ENCODE data around the gene POU6F1.
"Not testable (repeated sequence)": the region's sequence is repeated elsewhere in the genome, so short reads cannot be mapped to it uniquely, and the experiment has no call there.

The POU6F1 gene

GRCh38 chr12:51225771-51226170, 7.9 kb upstream of the POU6F1 start:
- no peak for DNase-seq (ENCODE audit: insufficient read length)
- FAIRE-seq = no peak
- TF ChIP-seq POLR2AphosphoS5 (IDR thresholded peaks at IDR 0.05; ENCODE audit: low read depth, low read length) = no peak
- TF ChIP-seq POLR2A (IDR thresholded peaks at IDR 0.05; ENCODE audit: low read depth, low read length) = no peak
- TF ChIP-seq TAF1 (IDR thresholded peaks at IDR 0.05; ENCODE audit: borderline replicate concordance, low read depth, low read length) = no peak

GRCh38 chr12:51225234-51225633, 7.4 kb upstream of the POU6F1 start:
- TF ChIP-seq POLR2AphosphoS5 (IDR thresholded peaks at IDR 0.05; ENCODE audit: low read depth, low read length) = no peak
- TF ChIP-seq POLR2A (IDR thresholded peaks at IDR 0.05; ENCODE audit: low read depth, low read length) = no peak
- TF ChIP-seq TAF1 (IDR thresholded peaks at IDR 0.05; ENCODE audit: borderline replicate concordance, low read depth, low read length) = no peak
- no peak for DNase-seq (ENCODE audit: insufficient read length)
- no peak for FAIRE-seq

GRCh38 chr12:51224625-51225024, 6.8 kb upstream of the POU6F1 start:
- FAIRE-seq = no peak
- TF ChIP-seq TAF1 (IDR thresholded peaks at IDR 0.05; ENCODE audit: borderline replicate concordance, low read depth, low read length) (no peak), POLR2A (IDR thresholded peaks at IDR 0.05; ENCODE audit: low read depth, low read length) (no peak), POLR2AphosphoS5 (IDR thresholded peaks at IDR 0.05; ENCODE audit: low read depth, low read length) (no peak)
- DNase-seq (ENCODE audit: insufficient read length) = no peak

GRCh38 chr12:51222461-51222860, 4.6 kb upstream of the POU6F1 start:
- TF ChIP-seq TAF1 (IDR thresholded peaks at IDR 0.05; ENCODE audit: borderline replicate concordance, low read depth, low read length) = no peak
- no peak for TF ChIP-seq POLR2A (IDR thresholded peaks at IDR 0.05; ENCODE audit: low read depth, low read length)
- no peak for TF ChIP-seq POLR2AphosphoS5 (IDR thresholded peaks at IDR 0.05; ENCODE audit: low read depth, low read length)
- FAIRE-seq (no peak), DNase-seq (ENCODE audit: insufficient read length) (no peak)

GRCh38 chr12:51219857-51220256, 2.0 kb upstream of the POU6F1 start:
- DNase-seq (ENCODE audit: insufficient read length) = not testable (repeated sequence)
- peak; percentile 67 for FAIRE-seq

- TF ChIP-seq POLR2A (IDR thresholded peaks at IDR 0.05; ENCODE audit: low read depth, low read length) = no peak
- TF ChIP-seq POLR2AphosphoS5 (IDR thresholded peaks at IDR 0.05; ENCODE audit: low read depth, low read length) = no peak
- TF ChIP-seq TAF1 (IDR thresholded peaks at IDR 0.05; ENCODE audit: borderline replicate concordance, low read depth, low read length) = no peak
- no peak for FAIRE-seq
- no peak for DNase-seq (ENCODE audit: insufficient read length)
These were observed 1.5 kb upstream of the POU6F1 start for GRCh38 chr12:51219322-51219721.

GRCh38 chr12:51218607-51219161, 822 bp upstream of the POU6F1 start:
- DNase-seq (ENCODE audit: insufficient read length) (no peak), FAIRE-seq (no peak)
- TF ChIP-seq TAF1 (IDR thresholded peaks at IDR 0.05; ENCODE audit: borderline replicate concordance, low read depth, low read length) (no peak), POLR2A (IDR thresholded peaks at IDR 0.05; ENCODE audit: low read depth, low read length) (no peak), POLR2AphosphoS5 (IDR thresholded peaks at IDR 0.05; ENCODE audit: low read depth, low read length) (no peak)

GRCh38 chr12:51217133-51217967, 512 bp downstream of the POU6F1 start:
- no peak for FAIRE-seq
- peak; percentile 75 for DNase-seq (ENCODE audit: insufficient read length)
- TF ChIP-seq TAF1 (IDR thresholded peaks at IDR 0.05; ENCODE audit: borderline replicate concordance, low read depth, low read length) (no peak), POLR2A (IDR thresholded peaks at IDR 0.05; ENCODE audit: low read depth, low read length) (peak; percentile 36; the same call in 1 of the 2 replicates)

GRCh38 chr12:51216642-51217041, 1.2 kb downstream of the POU6F1 start:
- TF ChIP-seq POLR2AphosphoS5 (IDR thresholded peaks at IDR 0.05; ENCODE audit: low read depth, low read length) (no peak), TAF1 (IDR thresholded peaks at IDR 0.05; ENCODE audit: borderline replicate concordance, low read depth, low read length) (no peak), POLR2A (IDR thresholded peaks at IDR 0.05; ENCODE audit: low read depth, low read length) (no peak)
- DNase-seq (ENCODE audit: insufficient read length) (no peak), FAIRE-seq (no peak)

GRCh38 chr12:51214895-51215294, 3.0 kb downstream of the POU6F1 start:
- DNase-seq (ENCODE audit: insufficient read length) (no peak), FAIRE-seq (no peak)
- TF ChIP-seq POLR2AphosphoS5 (IDR thresholded peaks at IDR 0.05; ENCODE audit: low read depth, low read length) = no peak
- no peak for TF ChIP-seq POLR2A (IDR thresholded peaks at IDR 0.05; ENCODE audit: low read depth, low read length)
- TF ChIP-seq TAF1 (IDR thresholded peaks at IDR 0.05; ENCODE audit: borderline replicate concordance, low read depth, low read length) = no peak

GRCh38 chr12:51210690-51211395, 7.0 kb downstream of the POU6F1 start:
- no peak for DNase-seq (ENCODE audit: insufficient read length)
- FAIRE-seq = no peak
- TF ChIP-seq POLR2A (IDR thresholded peaks at IDR 0.05; ENCODE audit: low read depth, low read length) (no peak), POLR2AphosphoS5 (IDR thresholded peaks at IDR 0.05; ENCODE audit: low read depth, low read length) (no peak), TAF1 (IDR thresholded peaks at IDR 0.05; ENCODE audit: borderline replicate concordance, low read depth, low read length) (no peak)

GRCh38 chr12:51209259-51209658, 8.6 kb downstream of the POU6F1 start:
- TF ChIP-seq POLR2A (IDR thresholded peaks at IDR 0.05; ENCODE audit: low read depth, low read length) (no peak), TAF1 (IDR thresholded peaks at IDR 0.05; ENCODE audit: borderline replicate concordance, low read depth, low read length) (no peak), POLR2AphosphoS5 (IDR thresholded peaks at IDR 0.05; ENCODE audit: low read depth, low read length) (no peak)
- DNase-seq (ENCODE audit: insufficient read length) = no peak
- FAIRE-seq = no peak
